GM19043 (cell line): ENCODE data around the gene LSM14B.
A peak's percentile ranks its signal among the peaks of the same experiment; 100 is the strongest.
"Not testable (repeated sequence)": the region's sequence is repeated elsewhere in the genome, so short reads cannot be mapped to it uniquely, and the experiment has no call there.

Experiments used
- ATAC-seq: cut with Tn5 transposase; IDR thresholded peaks from one replicate; pipeline ENCODE4 v1.9.1; 2021; ENCODE audit warnings: low read depth; ENCODE audit not compliant: unreplicated experiment

The LSM14B gene

DNA sequence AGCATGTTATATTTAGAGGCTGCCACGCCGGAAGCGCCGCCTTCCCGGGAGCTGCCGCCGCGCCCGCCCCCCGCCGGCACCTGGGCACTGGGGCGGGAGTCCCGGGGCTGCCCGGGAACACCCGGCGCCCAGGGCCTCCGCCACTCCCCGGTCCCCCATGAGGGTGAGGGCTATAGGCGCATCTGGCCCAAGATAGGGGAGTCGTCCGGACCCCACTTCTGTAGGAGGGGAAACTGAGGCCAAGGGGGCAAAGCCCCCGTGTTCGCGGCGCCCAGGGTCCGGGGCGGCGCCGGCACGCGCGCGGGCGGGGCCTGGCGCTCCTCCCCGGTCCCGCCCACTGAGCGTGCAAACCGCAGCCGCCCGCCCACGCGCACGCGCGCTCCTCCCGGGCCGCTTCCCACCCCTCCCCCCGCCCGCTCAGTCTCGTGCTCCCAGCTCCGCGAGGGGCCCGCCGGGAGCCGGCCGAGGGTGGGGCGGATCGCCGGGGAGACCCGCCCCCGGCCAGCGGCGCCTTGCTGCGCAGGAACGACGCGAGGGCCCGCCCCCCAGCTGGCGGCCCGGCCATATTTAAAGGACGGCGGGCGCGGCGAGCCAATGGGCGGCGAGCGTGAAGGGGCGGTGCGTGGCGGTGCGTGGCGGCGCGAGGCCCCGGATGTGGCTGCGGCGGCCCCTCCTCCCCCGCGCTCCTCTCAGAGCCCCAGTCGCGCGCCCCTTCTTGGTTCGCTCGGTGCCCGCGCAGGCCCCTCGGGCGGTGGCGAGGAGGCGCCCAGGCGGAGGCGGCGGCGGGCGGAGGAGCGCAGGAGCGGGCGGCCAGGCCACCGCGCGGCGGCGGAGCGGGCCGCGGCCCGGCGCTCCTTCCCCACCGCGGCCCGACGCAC, at the start of gene LSM14B:
LSM14B (plus strand) TSS at position 700 of the 878 bp plus-strand sequence. CDS start 192 bp downstream, outside the sequence.
- ATAC-seq: peak; percentile 68

DNA sequence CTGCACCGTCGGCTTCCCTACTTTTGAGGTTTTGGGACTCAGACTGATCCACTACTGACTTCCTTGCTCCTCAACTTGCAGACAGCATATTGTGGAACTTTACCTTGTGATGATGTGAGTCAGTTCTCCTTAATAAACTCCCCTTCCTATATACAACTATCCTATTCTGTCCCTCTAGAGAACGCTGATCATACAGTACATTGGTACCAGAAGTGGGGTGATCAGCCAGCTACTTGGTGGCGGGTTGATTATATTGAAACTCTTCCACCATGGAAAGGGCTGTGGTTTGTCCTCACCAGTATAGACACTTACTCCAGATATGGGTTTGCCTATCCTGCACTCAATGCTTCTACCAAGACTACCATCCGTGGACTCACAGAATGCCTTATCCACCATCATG, 49.0 kb upstream of the LSM14B start:
- no peak for ATAC-seq

GRCh38 chr20:62079166-62079565, 43.1 kb upstream of the LSM14B start:
- no peak for ATAC-seq

DNA sequence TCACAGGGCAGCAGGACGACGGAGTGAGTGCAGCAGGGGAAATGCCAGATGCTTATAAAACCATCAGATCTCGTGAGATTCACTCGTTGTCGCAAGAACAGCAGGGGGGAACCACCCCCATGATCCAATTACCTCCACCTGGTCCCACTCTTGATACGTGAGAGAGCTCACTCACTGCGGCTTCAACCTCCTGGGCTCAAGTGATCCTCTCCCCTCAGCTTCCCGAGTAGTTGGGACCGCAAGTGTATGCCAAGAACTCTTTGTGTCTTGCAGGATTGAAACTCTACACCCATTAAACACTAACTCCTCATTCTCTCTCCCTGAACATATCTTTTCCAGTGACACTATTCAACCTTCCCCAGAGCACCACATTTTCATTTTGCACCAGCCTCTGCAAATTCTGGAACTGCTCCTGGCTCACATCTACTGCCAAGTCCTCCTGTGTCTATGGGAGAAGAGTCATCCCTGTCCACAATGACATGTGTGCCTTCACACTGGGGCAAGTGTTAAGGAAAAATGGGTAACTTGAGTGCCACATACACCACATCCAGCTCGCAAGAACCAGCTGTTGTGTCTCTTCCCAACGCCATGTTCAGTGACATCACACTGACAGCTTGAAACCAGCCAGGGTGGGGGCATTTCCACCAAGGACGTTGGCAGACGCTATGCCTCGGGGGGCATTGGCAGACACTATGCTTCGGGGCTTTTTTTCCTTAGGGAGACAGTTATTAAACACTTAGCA, 41.9 kb upstream of the LSM14B start:
- ATAC-seq: no peak

- ATAC-seq: no peak
Observed at GRCh38 chr20:62083312-62083711, 39.0 kb upstream of the LSM14B start.

DNA sequence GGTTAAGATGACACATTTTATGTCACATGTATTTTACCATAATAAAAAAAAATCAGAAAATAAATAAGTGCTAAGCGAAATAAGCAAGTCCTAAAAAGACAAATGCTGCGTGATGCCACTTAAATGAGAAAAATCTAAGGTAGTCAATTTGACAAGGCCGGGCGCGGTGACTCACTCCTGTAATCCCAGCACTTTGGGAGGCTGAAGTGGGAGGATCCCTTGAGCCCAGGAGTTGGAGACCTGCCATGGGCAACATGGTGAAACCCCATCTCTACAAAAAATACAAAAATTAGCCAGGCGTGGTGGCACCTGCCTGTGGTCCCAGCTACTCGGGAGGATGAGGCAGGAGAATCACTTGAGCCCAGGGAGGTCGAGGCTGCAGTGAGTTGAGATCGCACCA, 38.1 kb upstream of the LSM14B start:
- not testable (repeated sequence) for ATAC-seq

- no peak for ATAC-seq
Observed at GRCh38 chr20:62085206-62085605, 37.1 kb upstream of the LSM14B start.

GRCh38 chr20:62087227-62087626, 35.0 kb upstream of the LSM14B start:
- ATAC-seq: no peak

GRCh38 chr20:62087632-62088031, 34.6 kb upstream of the LSM14B start:
- no peak for ATAC-seq

DNA sequence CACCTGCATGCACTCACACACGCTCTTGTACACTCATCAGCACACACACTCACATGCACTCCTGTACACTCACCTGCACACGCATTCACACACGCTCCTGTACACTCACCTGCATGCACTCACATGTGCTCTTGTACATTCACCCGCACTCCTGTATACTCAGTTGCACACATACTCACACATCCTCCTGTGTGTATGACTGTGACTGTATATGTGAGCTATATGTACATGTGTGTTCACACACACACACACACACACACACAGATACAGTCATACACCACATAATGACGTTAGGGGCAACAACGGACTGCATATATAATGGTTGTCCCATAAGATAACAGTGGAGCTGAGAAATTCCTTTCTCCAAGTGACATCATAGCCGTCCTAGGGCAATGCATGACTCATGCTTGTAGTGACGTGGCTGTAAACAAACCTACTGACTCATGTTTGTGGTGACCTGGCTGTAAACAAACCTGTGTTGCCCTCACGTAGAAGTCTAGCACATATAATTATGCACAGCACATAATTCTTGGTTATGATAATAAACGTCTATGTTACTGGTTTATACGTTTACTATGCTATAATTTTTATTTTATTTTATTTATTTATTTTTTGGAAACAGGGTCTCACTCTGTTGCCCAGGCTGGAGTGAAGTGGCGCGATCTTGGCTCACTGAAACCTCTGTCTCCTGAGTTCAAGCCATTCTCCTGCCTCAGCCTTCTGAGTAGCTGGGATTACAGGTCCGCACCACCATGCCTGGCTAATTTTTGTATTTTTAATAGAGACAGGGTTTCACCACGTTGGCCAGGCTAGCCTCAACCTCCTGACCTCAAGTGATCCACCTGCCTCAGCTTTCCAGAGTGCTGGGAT, 33.8 kb upstream of the LSM14B start:
- ATAC-seq: no peak

DNA sequence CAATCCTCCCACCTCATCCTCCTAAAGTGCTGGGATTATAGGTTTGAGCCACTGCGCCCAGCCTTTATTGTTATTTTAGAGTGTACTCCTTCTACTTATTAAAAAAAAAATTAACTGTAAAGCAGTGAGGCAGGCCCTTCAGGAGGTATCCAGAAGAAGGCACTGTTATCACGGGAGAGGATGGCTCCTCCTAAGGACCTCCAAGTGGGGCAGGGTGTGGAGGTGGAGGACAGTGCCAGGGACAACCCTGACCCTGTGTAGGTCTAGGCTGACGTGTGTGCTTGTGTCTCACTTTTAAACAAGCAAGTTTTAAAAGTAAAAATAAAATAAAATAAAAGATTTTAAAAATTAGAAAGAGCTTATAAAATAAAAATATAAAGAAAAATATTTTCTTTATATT, 32.9 kb upstream of the LSM14B start:
- ATAC-seq: no peak

DNA sequence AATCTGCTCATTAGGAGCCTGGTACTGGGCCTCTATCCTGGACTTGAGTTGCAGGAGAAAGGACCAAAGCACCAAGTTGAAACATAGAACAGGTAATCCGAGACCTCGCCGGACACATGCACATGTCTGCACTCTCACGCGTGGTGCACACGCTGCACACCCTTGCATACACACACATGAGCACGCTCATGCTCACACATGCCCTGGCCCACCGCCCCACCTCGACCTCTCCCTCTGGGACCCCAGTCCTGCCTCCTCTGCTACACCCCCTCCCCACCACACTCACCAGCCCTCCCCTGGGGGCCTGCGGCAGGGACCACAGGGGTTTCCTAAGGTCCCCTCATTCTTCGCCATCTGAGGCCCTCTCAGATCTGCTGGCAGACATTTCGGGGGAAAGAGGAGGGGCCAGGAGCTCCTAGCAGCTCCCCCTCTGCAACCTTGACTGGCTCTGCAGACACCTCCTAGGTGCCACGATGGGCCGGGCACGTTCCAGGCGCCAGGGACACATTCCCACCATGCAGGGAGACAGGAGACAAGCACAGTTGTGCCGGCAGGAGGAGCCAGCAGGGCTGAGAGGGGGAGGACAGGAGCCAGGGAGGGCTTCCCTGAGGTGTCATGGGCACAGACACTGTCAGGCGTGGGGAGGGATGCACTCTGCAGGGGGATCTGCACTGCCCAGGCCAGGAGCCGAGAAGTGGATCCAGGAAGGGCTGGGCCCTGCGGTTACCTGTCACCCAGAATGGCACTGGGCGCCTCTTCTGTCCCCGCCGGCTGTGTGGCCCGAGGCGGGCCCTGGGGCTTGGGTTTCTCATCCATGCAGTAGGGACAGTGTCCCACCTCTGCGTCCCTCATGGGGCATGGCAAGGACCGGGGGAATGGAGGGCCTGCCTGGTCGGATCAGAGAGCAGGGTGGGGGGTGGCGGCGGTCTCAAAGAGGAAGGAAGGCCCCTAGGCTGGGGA, 25.6 kb upstream of the LSM14B start:
- ATAC-seq: no peak

GRCh38 chr20:62097881-62098407, 24.3 kb upstream of the LSM14B start:
- no peak for ATAC-seq

- no peak for ATAC-seq
Observed at GRCh38 chr20:62101078-62101477, 21.2 kb upstream of the LSM14B start.

DNA sequence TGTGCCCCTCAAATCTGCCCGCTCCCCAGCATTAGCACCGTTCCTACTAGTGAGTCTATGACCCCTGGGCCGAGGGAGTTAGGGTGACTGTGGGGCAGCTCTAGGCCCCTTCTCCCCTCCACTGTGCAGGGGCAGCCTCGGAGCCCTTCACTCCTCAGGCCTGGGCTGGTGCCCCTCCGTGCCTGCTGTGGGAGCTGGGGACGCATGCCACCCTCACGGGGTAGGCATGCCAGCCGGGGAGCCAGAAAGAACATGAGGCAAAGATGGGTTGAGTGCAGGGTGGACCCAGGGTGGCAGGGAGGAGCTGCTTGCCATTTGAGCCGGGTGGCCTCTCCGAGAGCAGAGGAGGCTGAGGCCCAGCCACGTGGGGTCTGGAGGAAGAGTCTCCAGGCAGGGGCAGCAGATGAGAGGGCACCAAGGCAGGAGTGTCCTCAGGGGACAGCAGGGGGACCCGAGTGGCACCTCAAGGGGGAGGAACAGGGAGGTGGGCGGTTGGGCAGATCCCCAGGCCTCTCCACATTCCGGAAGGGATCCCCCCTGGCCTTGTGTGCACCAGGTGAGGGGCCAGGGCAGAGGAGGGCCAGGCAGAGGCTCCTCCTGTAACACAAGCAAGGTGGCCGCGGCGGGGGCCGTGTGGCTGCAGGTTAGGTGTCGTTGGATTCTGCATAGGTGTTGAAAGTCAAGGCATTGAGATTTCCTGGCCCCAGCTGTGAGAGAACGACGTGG, 18.6 kb upstream of the LSM14B start:
- ATAC-seq: no peak

DNA sequence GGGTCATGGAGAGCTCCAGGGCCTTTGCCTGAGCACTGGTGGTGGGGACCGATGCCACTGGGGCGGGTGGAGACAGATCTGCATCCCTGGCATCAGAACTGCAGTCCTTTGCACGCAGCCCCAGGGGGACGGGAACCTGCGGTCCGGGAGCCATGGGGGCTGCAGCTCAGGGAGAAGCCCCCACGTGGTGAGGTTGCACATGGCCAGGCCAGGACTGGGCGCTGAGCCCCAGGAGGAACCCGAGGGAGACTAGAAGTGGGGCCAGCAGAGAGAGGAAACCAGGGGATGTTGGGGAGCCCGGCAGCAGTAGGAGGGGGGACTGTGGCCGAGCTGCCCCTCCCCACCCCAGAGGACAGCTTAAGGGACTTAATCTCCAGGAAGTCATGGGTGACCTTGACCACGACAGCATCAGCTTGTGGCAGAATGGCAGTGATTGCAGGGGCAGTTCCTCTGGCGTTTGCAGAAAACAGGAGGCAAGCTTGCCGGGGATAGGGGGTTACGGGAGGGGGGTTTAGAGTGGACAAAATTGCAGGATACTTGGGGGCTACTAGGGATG, 18.0 kb upstream of the LSM14B start:
- no peak for ATAC-seq

DNA sequence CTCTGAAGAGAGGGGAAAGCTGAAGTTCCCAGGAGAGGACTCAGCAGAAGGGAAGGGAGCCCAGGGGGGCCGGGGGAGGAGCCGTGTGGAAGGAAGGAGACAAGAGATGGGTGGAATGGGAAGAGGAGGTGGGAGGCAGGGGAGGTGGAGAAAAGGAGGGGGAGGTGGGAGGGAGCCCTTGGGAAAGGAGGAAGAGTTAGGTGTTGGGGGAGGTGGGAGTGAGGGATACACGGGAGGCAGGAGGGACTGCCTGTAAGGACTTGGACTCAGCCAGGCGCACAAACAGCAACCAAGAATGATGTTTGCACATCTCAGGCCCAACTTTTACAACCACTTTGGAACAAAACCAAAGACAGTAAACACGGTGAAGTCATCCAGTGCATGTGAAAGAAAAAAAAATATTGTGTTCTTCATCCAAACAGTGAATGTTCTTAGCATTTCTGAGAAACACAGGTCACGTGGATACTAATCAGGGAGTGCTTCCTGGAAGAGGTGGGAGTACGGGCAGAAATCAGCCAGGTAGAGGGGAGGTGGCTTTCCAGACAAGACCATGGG, 17.4 kb upstream of the LSM14B start:
- no peak for ATAC-seq

- no peak for ATAC-seq
Observed at GRCh38 chr20:62105592-62105991, 16.7 kb upstream of the LSM14B start.
